HG02642 (cell line): Measurements from ENCODE around the gene RAC3.

Experiments used
- ATAC-seq: cut with Tn5 transposase; IDR thresholded peaks from one replicate; pipeline ENCODE4 v1.9.1; 2021; ENCODE audit warnings: mild to moderate bottlenecking; ENCODE audit not compliant: unreplicated experiment, poor library complexity

The RAC3 gene

GRCh38 chr17:82064433-82065192 lies 33.1 kb downstream of the RAC3 start:
- ATAC-seq, result no peak

GRCh38 chr17:82065193-82065637 lies 33.7 kb downstream of the RAC3 start:
- ATAC-seq, result peak; percentile 30

GRCh38 chr17:82065638-82066303 lies 34.3 kb downstream of the RAC3 start, which contains the start of gene DUS1L:
Gene DUS1L (minus strand): TSS chr17:82065804. CDS start chr17:82065059, 745 bp downstream.
- ATAC-seq, result peak; percentile 76

DNA sequence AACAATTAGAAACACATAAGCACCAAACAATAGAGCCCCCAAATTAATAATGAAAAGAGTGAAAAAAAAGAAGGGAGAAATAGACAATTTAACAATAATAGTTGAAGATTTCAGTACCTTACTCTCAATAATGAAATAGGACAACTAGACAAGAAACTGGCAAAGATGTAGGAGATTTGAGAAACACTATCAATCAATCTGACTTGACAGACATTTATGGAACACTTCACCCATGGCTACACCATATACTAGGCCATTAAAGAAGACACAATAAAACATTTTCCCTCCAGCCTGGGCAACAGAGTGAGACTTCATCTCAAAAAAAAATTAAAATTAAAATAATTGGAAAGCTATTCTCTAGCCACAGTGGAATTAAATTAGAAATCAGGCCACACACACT lies 39.1 kb downstream of the RAC3 start:
- ATAC-seq, result no peak

- ATAC-seq, result no peak
Measured at GRCh38 chr17:82072827-82073226, 41.3 kb downstream of the RAC3 start.

DNA sequence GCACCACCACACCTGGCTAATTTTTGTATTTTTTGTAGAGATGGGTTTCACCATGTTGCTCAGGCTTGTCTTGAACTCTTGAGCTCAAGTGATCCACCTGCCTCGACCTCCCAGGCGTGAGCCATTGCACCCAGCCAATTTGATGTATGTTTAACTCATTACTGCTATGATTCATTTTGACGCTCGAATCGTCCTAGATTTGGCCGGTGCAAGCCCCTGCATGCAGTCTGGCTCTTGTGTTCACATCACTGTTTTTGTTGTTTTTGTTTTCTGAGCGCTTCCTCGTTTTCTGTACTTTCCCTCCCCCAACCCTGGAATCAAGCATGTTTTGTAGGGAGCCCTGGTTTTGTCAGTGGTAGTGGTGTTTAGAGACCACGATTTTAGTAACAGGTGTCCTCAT lies 42.0 kb downstream of the RAC3 start:
- ATAC-seq, result no peak

GRCh38 chr17:82076018-82076784 lies 44.7 kb downstream of the RAC3 start:
- no peak for ATAC-seq

DNA sequence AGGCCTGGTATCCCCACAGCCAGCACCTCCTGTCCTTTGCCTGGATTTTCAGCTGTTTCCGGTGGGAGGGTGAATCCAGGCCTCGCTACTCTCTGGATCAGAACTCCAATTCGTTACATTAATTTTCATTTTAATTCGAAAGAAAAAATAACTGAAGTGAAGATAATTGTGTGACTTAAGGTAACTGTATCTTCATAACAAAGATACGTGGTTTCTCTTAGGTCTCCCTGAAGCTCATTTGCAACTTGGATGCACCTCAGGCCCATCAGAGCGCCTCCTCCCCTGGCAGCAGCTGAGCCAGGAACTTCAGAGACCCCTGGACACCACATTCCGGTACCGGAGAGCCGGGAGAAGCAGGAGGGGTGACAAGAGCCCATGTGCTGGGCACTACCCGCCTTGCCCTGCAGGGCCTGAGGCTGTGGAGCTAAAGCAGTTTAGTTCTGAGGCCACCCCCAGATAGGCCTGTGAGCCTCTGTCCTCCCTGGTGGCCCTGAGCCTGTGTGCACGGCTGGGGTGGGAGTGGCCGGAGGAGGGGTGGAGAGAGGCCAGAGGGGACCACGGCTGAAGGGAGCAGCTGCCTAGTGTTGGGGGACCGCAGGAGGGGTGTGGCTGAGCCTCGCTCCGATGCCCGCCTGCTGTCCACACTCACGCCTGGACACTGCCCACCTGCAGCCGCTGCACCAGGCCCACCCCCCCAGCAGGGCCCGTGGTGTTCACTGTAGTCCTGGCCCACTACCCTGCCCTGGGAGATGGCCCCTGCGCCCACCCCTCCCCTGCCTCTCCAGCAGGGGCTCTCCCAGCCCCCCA lies 45.5 kb downstream of the RAC3 start:
- ATAC-seq, result no peak

- ATAC-seq, result no peak
Measured at GRCh38 chr17:82077617-82078358, 46.3 kb downstream of the RAC3 start.

DNA sequence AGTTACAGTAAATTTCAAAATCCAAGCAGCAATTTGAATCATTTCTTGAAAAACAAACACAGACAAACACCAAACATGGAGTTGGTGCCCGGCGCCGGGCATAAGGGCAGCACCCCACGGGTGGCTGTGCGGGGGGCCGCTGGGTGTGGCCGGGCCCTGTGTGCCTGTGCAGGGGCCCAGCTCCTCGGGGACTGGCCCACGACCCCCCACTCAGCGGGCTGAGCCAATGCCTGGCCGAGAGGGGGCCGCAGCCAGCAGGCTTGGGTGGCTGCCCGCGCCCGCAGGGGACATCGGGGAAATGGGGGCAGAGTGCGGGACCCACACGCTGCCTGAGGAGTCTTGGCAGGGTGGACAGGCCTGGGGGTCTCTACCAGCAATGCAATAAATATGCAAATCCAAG lies 47.0 kb downstream of the RAC3 start:
- no peak for ATAC-seq

GRCh38 chr17:82079001-82079677 lies 47.7 kb downstream of the RAC3 start:
- no peak for ATAC-seq

- no peak for ATAC-seq
Measured at GRCh38 chr17:82080048-82080788, 48.7 kb downstream of the RAC3 start.

DNA sequence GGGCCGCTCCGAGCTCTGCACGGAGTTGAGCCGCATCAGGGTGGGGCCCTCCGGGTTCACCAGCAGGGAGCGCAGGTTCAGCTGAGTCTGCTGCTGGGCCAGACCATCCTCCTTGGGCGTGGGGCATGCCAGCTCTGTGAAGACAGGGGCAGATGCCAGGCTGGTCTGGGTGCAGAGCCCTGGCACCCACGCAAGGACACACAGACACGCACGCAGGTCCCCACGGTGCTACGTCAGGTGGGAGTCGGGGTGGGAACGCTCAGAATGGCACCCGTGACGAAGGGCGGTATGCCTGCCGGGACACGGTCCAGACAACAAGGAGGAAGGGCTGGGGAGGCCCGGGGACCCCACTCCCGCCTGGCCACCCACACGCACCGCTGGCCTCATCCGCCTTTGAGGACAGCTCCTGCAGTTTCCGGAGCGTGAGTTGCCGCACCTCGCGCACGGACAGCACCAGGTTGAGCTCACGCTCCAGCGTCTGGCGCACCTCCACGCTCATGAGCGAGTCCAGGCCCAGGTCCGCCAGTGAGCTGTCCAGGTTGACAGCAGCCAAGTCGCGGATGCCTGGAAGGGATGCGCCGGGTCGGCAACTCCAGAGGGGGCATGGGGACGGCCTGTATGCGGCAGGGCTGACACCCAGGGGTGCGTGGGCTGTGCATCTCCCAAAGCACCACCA lies 49.4 kb downstream of the RAC3 start:
- ATAC-seq, result no peak

DNA sequence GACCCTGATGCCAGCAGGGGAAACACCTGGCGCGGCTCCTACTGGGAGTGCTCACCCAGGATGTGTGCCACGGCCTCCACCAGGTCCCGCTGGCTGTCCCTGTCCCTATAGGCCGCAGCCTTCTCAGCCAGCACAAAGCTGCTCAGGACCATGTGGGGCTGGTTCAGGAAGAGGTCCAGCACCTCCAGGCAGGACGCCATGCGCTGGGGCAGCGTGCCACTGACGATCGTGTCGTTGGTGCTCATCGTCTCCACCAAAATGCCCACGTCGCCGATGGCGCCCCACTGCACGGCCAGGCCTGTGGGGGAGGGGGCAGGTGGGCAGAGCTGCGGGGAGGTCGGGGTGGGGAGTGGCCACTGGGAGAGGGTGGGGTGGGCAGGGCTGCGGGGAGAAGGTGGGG lies 50.1 kb downstream of the RAC3 start:
- no peak for ATAC-seq

- ATAC-seq, result no peak
Measured at GRCh38 chr17:82081966-82082365, 50.5 kb downstream of the RAC3 start.

GRCh38 chr17:82082456-82082855 lies 51.0 kb downstream of the RAC3 start:
- no peak for ATAC-seq

- ATAC-seq, result no peak
Measured at GRCh38 chr17:82083009-82083408, 51.5 kb downstream of the RAC3 start.
